ENCODE measurements around the gene CDC20B. TPM values are rescaled to one million over a fixed set of nuclear protein-coding genes. Genes with fewer than 3 reads are reported as not detected.

CDC20B gene
- total and polyA plus RNA-seq, 2 of the 8 experiments (the other 6 are each of a cell fraction or from before 2014, with no cell fraction given), result 0.06 TPM; not detected in 1

DNA sequence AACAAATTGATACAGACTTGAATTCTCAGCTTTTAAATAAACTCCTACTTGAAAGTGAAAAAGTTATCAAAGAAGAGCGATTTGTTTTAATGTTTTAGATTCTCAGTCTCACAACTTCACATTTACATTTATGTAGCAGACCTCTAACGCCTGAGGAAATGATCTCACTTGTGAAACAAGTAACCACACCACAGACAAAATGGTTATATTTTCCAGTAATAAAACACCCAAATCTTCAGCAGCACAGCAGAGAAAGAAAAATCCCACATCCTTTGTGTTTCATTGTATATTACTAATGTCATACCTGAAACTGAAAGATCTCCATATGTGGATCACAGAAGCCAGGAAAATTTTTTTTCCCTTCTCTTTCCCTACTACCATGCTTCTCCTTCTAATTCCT lies 100.3 kb downstream of the CDC20B start:
- Histone ChIP-seq H3K36me3 (ENCODE audit: control insufficient read depth in 2 of 4, insufficient read depth in 4 of 4, low read length in 3 of 4) (no peaks in the 10 kb centered on the region), H3K14ac (ENCODE audit: insufficient read length) (no peak overlapping the region), H3K4ac (replicated peaks; ENCODE audit: insufficient read length, low read depth, low read length) (no peak overlapping the region), H2AFZ (ENCODE audit: low read length) (no peak overlapping the region), H4K5ac (ENCODE audit: insufficient read length, low read depth, low read length) (no peak overlapping the region), H4K91ac (replicated peaks; ENCODE audit: insufficient read length, low read length) (no peak overlapping the region), H3K9ac (replicated peaks in 1 of 4; ENCODE audit: extremely low read depth in 1 of 4, low read depth in 3 of 4, low read length in 3 of 4) (no peak overlapping the region), H3K56ac (replicated peaks; ENCODE audit: insufficient read length, low read depth, low read length) (no peak overlapping the region), H2BK20ac (ENCODE audit: low read length) (no peak overlapping the region), H4K8ac (ENCODE audit: extremely low read depth, insufficient read depth, low read length) (no peak overlapping the region), H3K4me2 (ENCODE audit: insufficient read depth in 1 of 2, low read depth in 2 of 2, low read length in 2 of 2) (no peak overlapping the region), H3K79me1 (ENCODE audit: low read depth, low read length) (no peaks in the 10 kb centered on the region), H3K27me3 (replicated peaks in 1 of 4; ENCODE audit: control insufficient read depth in 3 of 4, extremely low read depth in 1 of 4, insufficient read depth in 3 of 4, low read length in 3 of 4) (no peaks in the 10 kb centered on the region), H3K4me1 (replicated peaks in 1 of 4; ENCODE audit: control insufficient read depth in 3 of 4, insufficient read depth in 4 of 4, low read length in 3 of 4) (no peaks in the 10 kb centered on the region), H3K27ac (ENCODE audit: low read depth, low read length) (no peak overlapping the region), H2BK120ac (replicated peaks; ENCODE audit: low read depth, low read length) (no peak overlapping the region), H2AK5ac (ENCODE audit: low read depth, low read length) (no peak overlapping the region), H3K23ac (ENCODE audit: insufficient read length) (no peak overlapping the region), H2BK12ac (ENCODE audit: low read depth, low read length) (no peak overlapping the region), H3K79me2 (ENCODE audit: control insufficient read depth in 1 of 2, insufficient read depth in 2 of 2, low read length in 2 of 2) (no peaks in the 10 kb centered on the region), H2BK5ac (ENCODE audit: low read depth, low read length) (no peak overlapping the region), H2BK15ac (ENCODE audit: low read length) (no peak overlapping the region), H3K23me2 (ENCODE audit: low read depth, low read length) (0 out of 2 replicates have a peak, but pooled peaks cover 1% of the 10 kb centered on the region), H3K18ac (ENCODE audit: extremely low read depth, low read length) (no peak overlapping the region), H4K20me1 (replicated peaks in 1 of 2; ENCODE audit: control insufficient read depth in 1 of 2, insufficient read depth in 2 of 2, low read length in 2 of 2) (no peaks in the 10 kb centered on the region), H3K4me3 (ENCODE audit: extremely low read depth in 1 of 4, insufficient read depth in 2 of 4, low read depth in 3 of 4, low read length in 4 of 4) (no peak overlapping the region), H3K9me3 (ENCODE audit: insufficient read depth in 2 of 2, low read depth in 1 of 2, low read length in 1 of 2) (no peaks in the 10 kb centered on the region)
- ChIA-PET CTCF (ENCODE audit: partially characterized antibody) (interaction anchor here (1.7 to 2.1 kb wide), 2 partner anchors 36 to 129 kb away, joined by 4 to 6 read pairs; no protein-coding TSS in a partner anchor), POLR2A (ENCODE audit: partially characterized antibody) (no interaction called here)
- DNase-seq (ENCODE audit: low read depth in 1 of 2, low spot score in 2 of 2) (no peak), FAIRE-seq (no peak)
- 91% methylated on average over 2 of the region's 2 CpGs; no CpG with 5 or more reads in 1 of the 2 experiments for WGBS, 2 experiments (ENCODE audit: extremely low coverage in 1 of 2, insufficient coverage in 1 of 2, insufficient read length in 1 of 2, insufficient replicate concordance in 2 of 2, low coverage in 1 of 2, low lambda C conversion rate in 2 of 2, missing lambda C conversion rate in 1 of 2)
- TF ChIP-seq CTBP2 (IDR thresholded peaks at IDR 0.05; ENCODE audit: borderline replicate concordance, insufficient read depth, insufficient read length, low read length) (no peak), TAF1 (IDR thresholded peaks at IDR 0.05; ENCODE audit: low read depth, low read length) (no peak), CHD1 (IDR thresholded peaks at IDR 0.05; ENCODE audit: low read depth, low read length) (no peak), RXRA (IDR thresholded peaks at IDR 0.05; ENCODE audit: insufficient read depth, low read depth, low read length) (no peak)

Data from H1 (cell line).